Thoracic aorta (tissue), 2 donors: ENCODE results near the gene GAN. TPM values are rescaled to one million over a fixed set of nuclear protein-coding genes. Genes with fewer than 3 reads are reported as not detected.
"Not testable (repeated sequence)": the region's sequence is repeated elsewhere in the genome, so short reads cannot be mapped to it uniquely, and the experiment has no call there.

ENCODE experiments used
- ATAC-seq: fragments of 150-250 bp; one replicate; pipeline ENCODE4 v1.8.0; 2017; ENCODE audit warnings: low read depth; ENCODE audit not compliant: insufficient number of reproducible peaks, low FRiP score
- DNase-seq: peaks from one replicate; pipeline ENCODE4 v3.0.0-alpha.2; 2020; ENCODE audit warnings: low spot score
- H3K27ac ChIP-seq, 2 donors: fragments of 200-600 bp; sonication (generic); 1 replicate in 1 of 2; 2 replicates in 1 of 2; pipeline ENCODE4 v1.5.1; 2016; ENCODE audit warnings: mild to moderate bottlenecking in 2 of 2, moderate library complexity in 2 of 2
- H3K27me3 ChIP-seq: fragments of 200-600 bp; sonication (generic); replicated peaks from 2 replicates; pipeline ENCODE4 v1.6.0; 2016; ENCODE audit warnings: mild to moderate bottlenecking; ENCODE audit not compliant: insufficient read depth
- H3K36me3 ChIP-seq: fragments of 200-600 bp; sonication (generic); one replicate; pipeline ENCODE4 v1.5.1; 2016
- H3K4me1 ChIP-seq, 2 donors: fragments of 200-600 bp; sonication (generic); 1 replicate in 1 of 2; 2 replicates in 1 of 2; pipeline versions ENCODE4 v1.5.1 to v1.6.0; 2016; ENCODE audit warnings: low read depth in 2 of 2, mild to moderate bottlenecking in 1 of 2; ENCODE audit not compliant: control insufficient read depth in 1 of 2
- H3K4me3 ChIP-seq: fragments of 200-600 bp; sonication (generic); 2 replicates; pipeline ENCODE4 v1.5.1; 2016; ENCODE audit warnings: mild to moderate bottlenecking
- H3K9me3 ChIP-seq: fragments of 200-600 bp; sonication (generic); 2 replicates; pipeline ENCODE4 v1.5.1; 2016
- CTCF ChIP-seq: fragments of 200-600 bp; sonication (generic); IDR thresholded peaks from one replicate; pipeline ENCODE4 v1.5.1; 2019; ENCODE audit warnings: antibody characterized with exemption
- total RNA-seq, 2 donors: library from RNA; depleted of rRNA; stranded (reverse); fragments of >200 nt; gene quantifications; one replicate each; pipeline versions ENCODE4 v1.1.0 to v1.2.3, GENCODE V29; 2016

Gene GAN
- total RNA-seq, 2 donors from 2014 or later, result 7.4 to 10.1 TPM

GRCh38 chr16:81416749-81417148, 102.0 kb downstream of the GAN start:
- Histone ChIP-seq H3K27me3 (no peaks in the 10 kb centered on the region), H3K27ac (no peak overlapping the region), H3K36me3 (no peaks in the 10 kb centered on the region), H3K9me3 (no peaks in the 10 kb centered on the region), H3K4me3 (no peak overlapping the region), H3K4me1 (no peaks in the 10 kb centered on the region)
- TF ChIP-seq CTCF, result no peak
- no peak for ATAC-seq
- no peak for DNase-seq

- ATAC-seq (no peak), DNase-seq (no peak)
- H3K4me3 ChIP-seq, result no peak overlapping the region
- H3K27me3 ChIP-seq, result no peaks in the 10 kb centered on the region
- H3K9me3 ChIP-seq, result no peaks in the 10 kb centered on the region
- no peak for TF ChIP-seq CTCF
- H3K4me1 ChIP-seq, result no peaks in the 10 kb centered on the region
- no peak overlapping the region for H3K27ac ChIP-seq
- no peaks in the 10 kb centered on the region for H3K36me3 ChIP-seq
Observed at GRCh38 chr16:81417210-81417609, 102.4 kb downstream of the GAN start.

- DNase-seq (no peak), ATAC-seq (no peak)
- Histone ChIP-seq H3K36me3 (no peaks in the 10 kb centered on the region), H3K27me3 (no peaks in the 10 kb centered on the region), H3K4me1 (no peaks in the 10 kb centered on the region), H3K27ac (no peak overlapping the region), H3K9me3 (no peaks in the 10 kb centered on the region), H3K4me3 (no peak overlapping the region)
- TF ChIP-seq CTCF, result no peak
Observed at GRCh38 chr16:81419806-81420205, 105.0 kb downstream of the GAN start.

GRCh38 chr16:81421126-81421525, 106.4 kb downstream of the GAN start:
- Histone ChIP-seq H3K27ac (no peak overlapping the region), H3K27me3 (no peaks in the 10 kb centered on the region), H3K36me3 (no peaks in the 10 kb centered on the region), H3K9me3 (no peaks in the 10 kb centered on the region), H3K4me3 (no peak overlapping the region), H3K4me1 (no peaks in the 10 kb centered on the region)
- ATAC-seq (no peak), DNase-seq (no peak)
- no peak for TF ChIP-seq CTCF

- DNase-seq (no peak), ATAC-seq (no peak)
- Histone ChIP-seq H3K27me3 (no peaks in the 10 kb centered on the region), H3K27ac (no peak overlapping the region), H3K4me3 (no peak overlapping the region), H3K4me1 (no peaks in the 10 kb centered on the region), H3K36me3 (no peaks in the 10 kb centered on the region), H3K9me3 (no peaks in the 10 kb centered on the region)
- no peak for TF ChIP-seq CTCF
Observed at GRCh38 chr16:81421536-81421935, 106.8 kb downstream of the GAN start.

- H3K36me3 ChIP-seq, ATAC-seq, DNase-seq, H3K27ac ChIP-seq, H3K4me1 ChIP-seq, H3K9me3 ChIP-seq, H3K27me3 ChIP-seq, H3K4me3 ChIP-seq: not testable (repeated sequence)
Observed at GRCh38 chr16:81422153-81422552, 107.4 kb downstream of the GAN start.
